IgD-negative memory B cell (primary cell): ENCODE data around the gene MPP2. TPM values are rescaled to one million over a fixed set of nuclear protein-coding genes. Genes with fewer than 3 reads are reported as not detected.
"Not testable (repeated sequence)": the region's sequence is repeated elsewhere in the genome, so short reads cannot be mapped to it uniquely, and the experiment has no call there.

Experiments used
- H3K27ac Mint-ChIP-seq, 3 donors: one replicate each; pipeline ENCODE4 v1.8.0; 2020 to 2022; ENCODE audit warnings: mild to moderate bottlenecking in 3 of 3, mixed read lengths in 3 of 3, moderate library complexity in 1 of 3
- H3K27me3 Mint-ChIP-seq: one replicate; pipeline ENCODE4 v1.8.0; 2021; ENCODE audit warnings: mixed read lengths
- H3K36me3 Mint-ChIP-seq: one replicate; pipeline ENCODE4 v1.8.0; 2020; ENCODE audit warnings: mild to moderate bottlenecking, mixed read lengths
- H3K4me1 Mint-ChIP-seq, 3 donors: one replicate each; pipeline ENCODE4 v1.8.0; 2020 to 2022; ENCODE audit warnings: mixed read lengths in 3 of 3, mild to moderate bottlenecking in 1 of 3
- H3K4me3 Mint-ChIP-seq, 4 donors: one replicate each; pipeline ENCODE4 v1.8.0; 2020 to 2022; ENCODE audit warnings: mild to moderate bottlenecking in 4 of 4, mixed read lengths in 4 of 4, moderate library complexity in 3 of 4
- H3K9me3 Mint-ChIP-seq, 3 donors: one replicate each; pipeline ENCODE4 v1.8.0; 2020 to 2021; ENCODE audit warnings: mixed read lengths in 3 of 3, mild to moderate bottlenecking in 1 of 3
- polyA plus RNA-seq: library from polyadenylated mRNA; unstranded; fragments of 300-500 nt; fragmentation: Illumina TruSeq; gene quantifications from one replicate; pipeline ENCODE4 v1.2.3, GENCODE V29; 2021

Gene MPP2
- polyA plus RNA-seq, 1 donor from 2014 or later, result 0.18 TPM

GRCh38 chr17:43879723-43880419, 27.5 kb downstream of the MPP2 start:
- Mint-ChIP-seq H3K9me3 (no peaks in the 10 kb centered on the region), H3K4me1 (no peaks in the 10 kb centered on the region), H3K4me3 (no peak overlapping the region), H3K27me3 (peaks cover 8% of the 10 kb centered on the region), H3K36me3 (no peaks in the 10 kb centered on the region), H3K27ac (no peak overlapping the region)

DNA sequence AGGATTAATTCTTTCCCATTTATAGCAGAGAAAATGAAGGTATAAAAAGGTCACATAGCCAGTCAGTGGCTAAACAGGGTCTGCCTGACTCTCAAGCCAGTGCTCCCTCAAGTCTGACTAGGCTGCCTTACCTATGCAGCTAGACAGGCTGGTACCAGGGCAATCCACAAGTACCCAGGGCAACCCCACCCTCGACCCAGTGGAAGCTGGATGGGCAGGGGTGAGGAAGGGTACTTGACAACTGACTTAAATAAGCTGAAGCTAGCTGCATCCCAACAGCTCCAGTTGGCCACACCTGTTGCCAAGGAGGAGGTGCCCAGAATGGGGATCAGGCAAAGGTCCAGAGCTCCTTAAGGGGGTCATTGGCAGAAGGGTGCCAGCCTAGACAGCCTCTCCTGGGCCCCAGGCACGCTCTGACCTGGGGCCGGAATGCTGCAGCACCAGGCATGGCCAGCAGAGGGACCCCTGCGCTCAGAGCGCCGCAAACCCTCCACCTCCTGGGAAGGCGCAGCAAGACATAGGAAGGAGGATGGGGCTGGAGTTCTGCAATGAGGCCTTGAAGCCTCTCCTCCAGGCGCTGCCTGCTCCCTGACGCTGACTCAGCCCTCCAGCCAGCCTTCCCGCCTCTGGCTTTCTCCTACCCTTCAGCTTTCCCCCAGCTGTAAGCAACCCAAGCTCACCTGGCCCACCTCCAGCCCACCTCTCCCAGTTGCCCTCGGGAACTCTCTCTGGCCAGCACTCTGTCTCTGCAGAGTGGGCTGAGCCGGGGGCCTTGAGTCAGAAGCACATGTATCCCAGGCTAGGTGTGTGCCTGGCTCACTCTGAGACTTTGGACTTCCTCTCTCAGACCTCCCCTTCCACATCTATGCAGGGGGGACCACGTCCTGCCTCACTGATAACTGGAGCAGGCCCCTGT, 28.8 kb downstream of the MPP2 start:
- Mint-ChIP-seq H3K4me3 (peak overlapping the region in 1 of 4 donors; percentile 52), H3K27ac (no peak overlapping the region), H3K36me3 (no peaks in the 10 kb centered on the region), H3K27me3 (peaks cover 8% of the 10 kb centered on the region), H3K4me1 (no peaks in the 10 kb centered on the region), H3K9me3 (no peaks in the 10 kb centered on the region)

- Mint-ChIP-seq H3K27ac (no peak overlapping the region), H3K4me1 (no peaks in the 10 kb centered on the region), H3K27me3 (peaks cover 11% of the 10 kb centered on the region), H3K9me3 (no peaks in the 10 kb centered on the region), H3K4me3 (no peak overlapping the region), H3K36me3 (no peaks in the 10 kb centered on the region)
Observed at GRCh38 chr17:43877451-43878155, 29.7 kb downstream of the MPP2 start.

DNA sequence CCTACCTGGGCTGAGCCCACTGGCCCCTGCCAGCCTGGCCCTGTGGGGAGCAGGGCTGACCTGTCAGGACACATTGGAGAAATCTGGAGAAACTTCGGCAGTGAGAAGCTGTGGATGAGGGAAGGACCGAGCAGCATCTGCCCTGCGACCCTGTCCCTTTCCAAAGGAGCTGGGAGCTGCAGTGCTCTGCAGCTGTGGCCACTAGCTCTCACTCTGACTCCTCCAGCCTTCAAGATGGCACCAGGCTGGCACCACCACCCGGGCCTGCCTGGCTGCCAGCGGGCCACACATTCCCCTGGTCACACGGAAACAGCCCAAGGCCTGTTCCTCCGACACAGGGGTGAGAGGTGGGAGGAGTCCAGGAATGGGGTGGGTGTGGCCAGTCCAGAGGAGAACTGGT, 30.3 kb downstream of the MPP2 start:
- peaks cover 16% of the 10 kb centered on the region for H3K27me3 Mint-ChIP-seq
- no peak overlapping the region for H3K4me3 Mint-ChIP-seq
- H3K9me3 Mint-ChIP-seq, result no peaks in the 10 kb centered on the region
- H3K4me1 Mint-ChIP-seq, result no peaks in the 10 kb centered on the region
- no peak overlapping the region for H3K27ac Mint-ChIP-seq
- peaks cover 1% of the 10 kb centered on the region for H3K36me3 Mint-ChIP-seq

- Mint-ChIP-seq H3K27ac (no peak overlapping the region), H3K4me1 (no peaks in the 10 kb centered on the region), H3K4me3 (no peak overlapping the region), H3K27me3 (peaks cover 19% of the 10 kb centered on the region), H3K36me3 (peaks cover 1% of the 10 kb centered on the region), H3K9me3 (no peaks in the 10 kb centered on the region)
Observed at GRCh38 chr17:43875476-43876147, 31.7 kb downstream of the MPP2 start.

DNA sequence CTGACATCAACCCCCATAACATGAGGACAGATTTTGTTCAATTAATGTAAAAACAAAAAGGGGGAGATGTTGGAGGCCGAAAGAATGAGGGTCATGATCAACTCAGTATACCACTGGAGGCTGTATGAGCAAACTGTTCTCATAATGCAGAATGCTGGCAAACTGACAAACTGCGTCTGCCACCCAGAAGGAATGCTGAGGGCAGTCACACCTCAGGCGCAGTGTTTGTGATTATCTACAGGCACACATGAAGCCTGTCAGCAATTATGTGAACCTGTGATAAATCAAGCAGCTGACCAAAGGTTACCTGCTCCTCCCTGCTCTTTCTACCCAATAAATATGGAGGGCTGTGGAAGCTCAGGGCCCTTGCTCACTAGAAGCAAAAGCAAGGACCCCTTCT, 33.0 kb downstream of the MPP2 start:
- peaks cover 23% of the 10 kb centered on the region for H3K27me3 Mint-ChIP-seq

GRCh38 chr17:43873815-43874214, 33.5 kb downstream of the MPP2 start:
- no peak overlapping the region for H3K4me3 Mint-ChIP-seq
- no peaks in the 10 kb centered on the region for H3K4me1 Mint-ChIP-seq
- H3K36me3 Mint-ChIP-seq, result peaks cover 1% of the 10 kb centered on the region
- H3K27ac Mint-ChIP-seq, result peak overlapping the region in 1 of 3 donors; percentile 10
- H3K27me3 Mint-ChIP-seq, result peaks cover 23% of the 10 kb centered on the region
- H3K9me3 Mint-ChIP-seq, result no peaks in the 10 kb centered on the region

More for the DNA sequence above, 33.0 kb downstream of the MPP2 start:
- no peak overlapping the region for H3K4me3 Mint-ChIP-seq
- no peaks in the 10 kb centered on the region for H3K4me1 Mint-ChIP-seq
- H3K27ac Mint-ChIP-seq, result peak overlapping the region in 1 of 3 donors; percentile 10
- no peaks in the 10 kb centered on the region for H3K9me3 Mint-ChIP-seq
- peaks cover 1% of the 10 kb centered on the region for H3K36me3 Mint-ChIP-seq

GRCh38 chr17:43873091-43873490, 34.2 kb downstream of the MPP2 start:
- Mint-ChIP-seq H3K4me3 (no peak overlapping the region), H3K36me3 (peaks cover 1% of the 10 kb centered on the region), H3K27me3 (peaks cover 28% of the 10 kb centered on the region), H3K4me1 (no peaks in the 10 kb centered on the region), H3K9me3 (no peaks in the 10 kb centered on the region), H3K27ac (no peak overlapping the region)

- no peaks in the 10 kb centered on the region for H3K4me1 Mint-ChIP-seq
- H3K4me3 Mint-ChIP-seq, result no peak overlapping the region
- H3K9me3 Mint-ChIP-seq, result no peaks in the 10 kb centered on the region
- H3K27me3 Mint-ChIP-seq, result peaks cover 29% of the 10 kb centered on the region
- H3K27ac Mint-ChIP-seq, result no peak overlapping the region
- H3K36me3 Mint-ChIP-seq, result peaks cover 1% of the 10 kb centered on the region
Observed at GRCh38 chr17:43871946-43872690, 35.2 kb downstream of the MPP2 start.

DNA sequence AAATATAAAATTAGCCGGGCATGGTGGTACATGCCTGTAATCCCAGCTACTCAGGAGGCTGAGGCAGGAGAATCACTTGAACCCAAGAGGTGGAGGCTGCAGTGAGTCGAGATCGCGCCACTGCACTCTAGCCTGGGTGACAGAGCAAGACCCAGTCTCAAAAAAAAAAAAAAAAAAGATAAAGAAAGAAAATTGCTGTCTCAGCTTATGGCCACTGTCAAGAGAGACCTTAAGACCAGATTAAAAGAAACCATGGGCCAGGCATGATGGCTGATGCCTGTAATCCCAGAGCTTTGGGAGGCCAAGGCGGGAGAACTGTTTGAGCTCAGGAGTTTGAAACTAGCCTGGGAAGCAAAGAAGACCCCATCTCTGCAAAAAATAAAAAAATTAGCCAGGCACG, 38.3 kb downstream of the MPP2 start:
- H3K27me3 Mint-ChIP-seq, result peaks cover 33% of the 10 kb centered on the region

GRCh38 chr17:43868226-43868994, 38.9 kb downstream of the MPP2 start:
- Mint-ChIP-seq H3K27me3 (peaks cover 36% of the 10 kb centered on the region), H3K9me3 (no peaks in the 10 kb centered on the region), H3K4me3 (no peak overlapping the region), H3K36me3 (peaks cover 1% of the 10 kb centered on the region), H3K27ac (no peak overlapping the region), H3K4me1 (no peaks in the 10 kb centered on the region)

More for the DNA sequence above, 38.3 kb downstream of the MPP2 start:
- not testable (repeated sequence) for H3K27ac Mint-ChIP-seq, H3K9me3 Mint-ChIP-seq, H3K4me1 Mint-ChIP-seq, H3K4me3 Mint-ChIP-seq, H3K36me3 Mint-ChIP-seq

GRCh38 chr17:43864161-43864984, 43.0 kb downstream of the MPP2 start:
- no peak overlapping the region for H3K27ac Mint-ChIP-seq
- peaks cover 16% of the 10 kb centered on the region for H3K27me3 Mint-ChIP-seq
- H3K9me3 Mint-ChIP-seq, result no peaks in the 10 kb centered on the region
- no peaks in the 10 kb centered on the region for H3K36me3 Mint-ChIP-seq
- no peaks in the 10 kb centered on the region for H3K4me1 Mint-ChIP-seq
- H3K4me3 Mint-ChIP-seq, result no peak overlapping the region

- no peaks in the 10 kb centered on the region for H3K36me3 Mint-ChIP-seq
- H3K4me1 Mint-ChIP-seq, result no peaks in the 10 kb centered on the region
Observed at GRCh38 chr17:43861960-43862359, 45.4 kb downstream of the MPP2 start.

More at GRCh38 chr17:43861960-43862359, 45.4 kb downstream of the MPP2 start:
- Mint-ChIP-seq H3K27ac (no peak overlapping the region), H3K27me3 (peaks cover 9% of the 10 kb centered on the region), H3K9me3 (no peaks in the 10 kb centered on the region), H3K4me3 (no peak overlapping the region)
